ENCODE data around the gene ADGRL3. TPM values are rescaled to one million over a fixed set of nuclear protein-coding genes. Genes with fewer than 3 reads are reported as not detected.

Gene ADGRL3
- total RNA-seq, 1 donor from 2014 or later, result 0.12 TPM

DNA sequence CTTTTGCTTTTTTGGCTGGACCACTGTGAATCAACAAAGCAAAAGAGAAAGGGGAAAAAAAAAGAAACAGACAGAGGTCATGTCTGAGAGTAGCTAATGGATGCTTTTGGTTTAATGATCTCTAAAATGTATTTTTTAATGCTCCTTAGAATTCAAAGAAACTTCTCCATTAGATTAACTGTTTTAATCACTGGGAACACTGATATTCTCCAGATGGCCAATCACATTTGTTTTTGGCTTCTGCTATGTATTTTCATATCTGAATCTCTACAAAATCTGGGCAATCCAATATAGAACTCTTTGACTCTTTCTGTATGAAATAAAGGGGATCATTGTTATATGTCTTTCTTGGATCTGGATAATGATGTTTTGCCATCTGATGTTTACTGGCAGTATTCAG lies 278.2 kb downstream of the ADGRL3 start:
- H3K4me3 ChIP-seq (ENCODE audit: low read depth, low read length), result no peak overlapping the region
- no peak for DNase-seq (ENCODE audit: low read depth)
- TF ChIP-seq, protein P1, sequence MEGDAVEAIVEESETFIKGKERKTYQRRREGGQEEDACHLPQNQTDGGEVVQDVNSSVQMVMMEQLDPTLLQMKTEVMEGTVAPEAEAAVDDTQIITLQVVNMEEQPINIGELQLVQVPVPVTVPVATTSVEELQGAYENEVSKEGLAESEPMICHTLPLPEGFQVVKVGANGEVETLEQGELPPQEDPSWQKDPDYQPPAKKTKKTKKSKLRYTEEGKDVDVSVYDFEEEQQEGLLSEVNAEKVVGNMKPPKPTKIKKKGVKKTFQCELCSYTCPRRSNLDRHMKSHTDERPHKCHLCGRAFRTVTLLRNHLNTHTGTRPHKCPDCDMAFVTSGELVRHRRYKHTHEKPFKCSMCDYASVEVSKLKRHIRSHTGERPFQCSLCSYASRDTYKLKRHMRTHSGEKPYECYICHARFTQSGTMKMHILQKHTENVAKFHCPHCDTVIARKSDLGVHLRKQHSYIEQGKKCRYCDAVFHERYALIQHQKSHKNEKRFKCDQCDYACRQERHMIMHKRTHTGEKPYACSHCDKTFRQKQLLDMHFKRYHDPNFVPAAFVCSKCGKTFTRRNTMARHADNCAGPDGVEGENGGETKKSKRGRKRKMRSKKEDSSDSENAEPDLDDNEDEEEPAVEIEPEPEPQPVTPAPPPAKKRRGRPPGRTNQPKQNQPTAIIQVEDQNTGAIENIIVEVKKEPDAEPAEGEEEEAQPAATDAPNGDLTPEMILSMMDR (conservative IDR thresholded peaks at IDR 0.05; ENCODE audit: low read depth, low read length), result no peak

DNA sequence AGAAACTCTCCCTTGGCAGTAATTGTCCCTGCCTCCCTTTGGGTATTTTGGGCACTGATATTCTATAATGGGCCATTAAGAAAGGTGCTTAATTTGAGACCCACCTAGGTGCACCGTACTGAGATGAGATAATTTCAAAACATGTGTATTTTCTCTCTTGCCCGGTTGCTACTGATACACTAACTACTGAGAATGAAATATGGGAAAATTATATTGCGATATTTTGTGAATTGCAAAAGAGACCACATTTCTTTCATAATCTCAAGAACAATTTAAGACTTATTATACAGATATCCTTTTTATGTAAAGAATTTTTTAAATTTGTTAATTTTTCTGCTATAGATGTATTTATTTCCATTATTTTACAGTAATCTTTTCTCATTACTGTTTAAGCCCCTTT lies 284.9 kb downstream of the ADGRL3 start:
- H3K4me3 ChIP-seq (ENCODE audit: low read depth, low read length), result no peak overlapping the region
- no peak for DNase-seq (ENCODE audit: low read depth)
- TF ChIP-seq, protein P1 (conservative IDR thresholded peaks at IDR 0.05; ENCODE audit: low read depth, low read length), result no peak

DNA sequence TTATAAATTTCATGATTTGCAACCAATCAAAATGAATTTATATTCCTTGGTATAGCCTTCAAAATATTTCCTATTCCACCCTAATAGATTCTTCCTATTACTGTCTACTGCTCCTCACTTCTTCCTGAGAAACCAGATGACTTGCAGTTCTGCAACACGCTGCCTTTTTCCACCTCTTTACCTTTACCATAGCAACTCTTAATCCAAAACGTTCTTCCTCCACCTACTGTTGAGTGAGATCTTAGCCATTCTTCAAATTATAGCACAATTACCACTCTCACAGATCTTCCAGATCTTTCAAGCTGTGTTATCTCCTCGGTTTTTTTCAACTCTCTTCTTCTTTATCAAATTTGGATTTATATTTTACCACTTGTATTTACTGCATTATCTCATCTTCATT lies 289.8 kb downstream of the ADGRL3 start:
- H3K4me3 ChIP-seq (ENCODE audit: low read depth, low read length), result no peak overlapping the region
- TF ChIP-seq, protein P1 (conservative IDR thresholded peaks at IDR 0.05; ENCODE audit: low read depth, low read length), result no peak

DNA sequence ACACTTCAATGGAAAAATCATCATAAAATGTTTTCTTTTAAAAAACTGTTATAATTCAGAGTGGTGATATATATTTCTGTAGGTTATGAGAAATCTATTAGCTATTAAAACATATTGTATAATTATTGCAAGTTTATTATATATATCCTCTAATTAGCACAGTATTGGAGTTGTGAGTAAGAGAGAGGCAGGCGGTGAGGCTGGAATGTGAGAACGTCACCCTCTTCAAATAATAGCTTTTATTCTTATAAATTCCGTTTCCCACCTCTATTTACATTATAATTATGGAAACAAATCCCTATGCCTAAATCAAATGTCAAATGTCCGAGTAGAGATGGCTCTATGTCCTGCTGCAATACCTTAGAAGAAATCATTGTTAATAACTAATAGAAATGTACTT lies 292.9 kb downstream of the ADGRL3 start:
- no peak overlapping the region for H3K4me3 ChIP-seq (ENCODE audit: low read depth, low read length)
- no peak for DNase-seq (ENCODE audit: low read depth)
- TF ChIP-seq, protein P1 (conservative IDR thresholded peaks at IDR 0.05; ENCODE audit: low read depth, low read length), result no peak

More for the DNA sequence above, 289.8 kb downstream of the ADGRL3 start:
- DNase-seq (ENCODE audit: low read depth), result no peak

DNA sequence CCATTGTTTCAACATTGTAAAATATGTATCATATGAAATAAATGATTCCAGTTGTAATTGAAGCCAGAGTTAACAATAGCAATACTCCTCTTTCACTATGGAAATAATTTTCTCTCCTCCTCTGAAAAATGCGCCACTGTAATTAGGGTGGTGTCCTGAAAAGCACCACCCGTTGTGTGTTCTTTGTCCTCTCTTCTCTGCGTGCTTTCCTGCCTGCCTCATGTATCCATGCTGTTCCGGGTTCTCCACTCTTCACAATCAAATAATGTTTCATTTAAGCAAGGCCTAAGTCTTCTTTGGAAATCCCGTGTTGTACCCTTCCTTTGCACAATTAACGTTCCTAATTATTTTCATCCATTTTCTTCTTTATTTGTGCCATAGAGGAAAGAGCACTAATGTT lies 293.3 kb downstream of the ADGRL3 start:
- DNase-seq (ENCODE audit: low read depth), result no peak
- no peak overlapping the region for H3K4me3 ChIP-seq (ENCODE audit: low read depth, low read length)
- TF ChIP-seq, protein P1 (conservative IDR thresholded peaks at IDR 0.05; ENCODE audit: low read depth, low read length), result no peak

DNA sequence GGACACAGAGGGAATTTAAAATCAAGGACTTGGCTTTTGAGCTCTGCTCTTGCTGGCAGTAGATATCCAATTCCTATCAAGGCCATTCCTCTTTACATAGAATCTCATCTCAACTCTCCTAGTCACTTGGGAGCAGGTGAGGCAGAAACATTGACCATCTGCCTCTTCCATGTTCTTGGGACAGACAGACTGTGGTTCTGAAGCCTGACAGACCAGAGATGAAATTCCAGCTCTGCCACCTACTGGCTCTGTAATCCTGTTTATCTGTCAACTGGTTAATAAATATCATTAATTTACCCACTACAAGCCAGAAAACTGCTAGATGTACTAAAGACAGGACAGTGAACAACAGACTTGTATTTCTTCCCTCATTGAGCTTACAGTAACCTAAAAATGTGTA lies 300.8 kb downstream of the ADGRL3 start:
- H3K4me3 ChIP-seq (ENCODE audit: low read depth, low read length), result no peak overlapping the region
- DNase-seq (ENCODE audit: low read depth), result no peak
- TF ChIP-seq, protein P1 (conservative IDR thresholded peaks at IDR 0.05; ENCODE audit: low read depth, low read length), result peak; percentile 46

DNA sequence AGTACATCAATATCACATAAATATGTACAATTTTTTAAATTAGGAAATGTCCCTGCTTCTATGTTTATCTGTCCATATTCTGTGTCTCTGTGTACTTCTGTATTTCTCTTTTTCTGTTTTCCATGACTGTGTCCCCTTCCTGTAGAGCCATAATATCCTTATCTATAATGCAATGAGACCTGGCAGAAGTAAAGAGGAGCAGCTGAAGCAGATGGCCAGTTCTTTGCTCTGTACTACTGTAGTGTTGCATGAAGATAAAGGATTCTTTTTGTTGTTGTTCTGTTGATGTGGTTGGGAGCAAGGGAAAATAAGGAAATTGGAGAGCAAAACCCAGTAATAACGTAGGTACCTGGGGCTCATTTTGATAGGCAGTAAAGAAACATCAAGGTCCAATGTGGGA lies 301.7 kb downstream of the ADGRL3 start:
- no peak overlapping the region for H3K4me3 ChIP-seq (ENCODE audit: low read depth, low read length)
- TF ChIP-seq, protein P1 (conservative IDR thresholded peaks at IDR 0.05; ENCODE audit: low read depth, low read length), result no peak
- no peak for DNase-seq (ENCODE audit: low read depth)

All from epithelial cell of proximal tubule (primary cell).